NCI-H446 (cell line): ENCODE results near the gene CLCN2.
A peak's percentile ranks its signal among the peaks of the same experiment; 100 is the strongest.

Experiments
- DNase-seq, 2 experiments: peaks; one replicate each; lab custom pipeline; 2025; lab: John Stamatoyannopoulos, UW

The CLCN2 gene

DNA sequence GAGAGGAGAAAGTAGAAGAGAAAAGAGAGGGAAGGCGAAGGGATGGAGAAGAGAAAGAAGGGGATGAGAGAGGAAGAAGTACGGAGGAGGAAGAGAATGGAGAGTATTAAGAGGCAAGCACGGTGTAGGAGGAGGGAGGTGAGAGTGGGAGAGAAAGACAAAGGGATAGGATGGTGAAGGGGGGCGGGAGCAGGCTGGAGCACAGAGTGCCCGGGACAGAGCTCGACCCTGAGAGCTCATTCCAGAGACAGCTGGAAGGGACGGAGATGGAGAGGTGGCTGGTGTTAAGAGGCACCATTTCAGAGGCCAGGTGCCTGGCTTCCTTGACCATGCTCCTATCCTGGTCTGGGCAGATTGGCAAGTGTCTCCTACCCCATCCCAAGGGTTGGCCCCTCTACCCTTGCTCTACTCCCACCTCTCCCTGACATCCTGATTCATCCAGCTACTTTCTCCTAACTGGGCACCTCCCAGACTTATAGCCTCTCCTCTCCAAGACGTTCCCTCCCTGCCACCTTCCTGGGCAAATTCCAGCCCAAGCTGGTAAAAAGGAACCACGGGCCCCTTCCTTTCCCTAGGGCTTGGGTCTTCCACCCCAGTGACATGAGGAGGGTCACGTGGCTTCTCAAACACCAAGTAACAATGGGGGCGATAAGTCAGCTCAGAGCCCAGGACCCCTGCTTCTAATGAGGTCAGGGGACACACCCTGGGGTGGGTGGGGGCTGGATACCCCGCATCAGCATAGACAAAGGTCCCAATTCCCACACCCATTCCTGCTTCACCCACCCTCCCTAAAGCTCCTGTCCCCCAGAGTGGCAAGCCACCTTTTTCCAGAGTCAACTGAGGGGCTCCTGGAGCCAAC, 1.1 kb downstream of the CLCN2 start:
- DNase-seq = no peak

DNA sequence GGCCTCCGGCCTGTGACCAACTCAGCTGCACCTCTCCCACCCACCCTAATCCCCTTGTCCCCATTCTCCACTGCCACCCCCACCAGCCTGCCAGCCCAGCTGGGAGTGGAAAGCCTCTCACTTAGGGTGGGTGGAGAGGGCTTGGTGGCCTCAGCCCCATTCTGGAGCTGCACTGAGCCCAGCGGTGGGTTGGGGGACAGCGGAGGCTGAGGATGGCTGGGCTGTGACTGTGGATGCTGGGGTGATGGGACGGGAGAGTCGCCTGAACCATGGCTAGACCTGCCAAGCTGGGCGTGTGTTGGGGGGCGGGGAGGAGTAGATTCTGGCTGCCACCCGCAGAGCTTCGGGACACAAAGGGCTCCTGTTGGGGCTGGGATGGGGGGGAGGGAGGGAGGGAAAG, 1.8 kb downstream of the CLCN2 start:
- DNase-seq = no peak

DNA sequence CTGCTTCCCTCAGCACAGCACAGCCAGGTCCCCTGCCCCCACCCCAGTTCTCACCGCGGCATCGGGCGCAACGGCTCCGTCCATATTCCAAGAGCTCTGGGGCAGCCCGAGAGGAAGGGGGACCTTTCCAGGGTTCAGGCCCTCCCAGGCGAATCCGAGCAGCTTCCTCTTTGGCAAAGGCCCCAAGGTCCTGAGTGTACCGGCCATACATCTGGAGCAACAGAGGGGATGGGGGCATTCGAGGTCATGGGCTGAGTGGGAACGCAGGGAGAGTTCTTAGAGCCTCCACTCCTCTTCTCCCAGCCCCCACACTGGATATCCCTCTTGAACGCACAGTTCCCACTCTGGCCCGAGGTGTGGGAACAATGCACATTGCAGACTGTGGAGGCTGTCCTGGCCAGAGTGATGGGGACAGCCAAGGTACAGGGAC, 2.5 kb downstream of the CLCN2 start:
- DNase-seq = no peak

DNA sequence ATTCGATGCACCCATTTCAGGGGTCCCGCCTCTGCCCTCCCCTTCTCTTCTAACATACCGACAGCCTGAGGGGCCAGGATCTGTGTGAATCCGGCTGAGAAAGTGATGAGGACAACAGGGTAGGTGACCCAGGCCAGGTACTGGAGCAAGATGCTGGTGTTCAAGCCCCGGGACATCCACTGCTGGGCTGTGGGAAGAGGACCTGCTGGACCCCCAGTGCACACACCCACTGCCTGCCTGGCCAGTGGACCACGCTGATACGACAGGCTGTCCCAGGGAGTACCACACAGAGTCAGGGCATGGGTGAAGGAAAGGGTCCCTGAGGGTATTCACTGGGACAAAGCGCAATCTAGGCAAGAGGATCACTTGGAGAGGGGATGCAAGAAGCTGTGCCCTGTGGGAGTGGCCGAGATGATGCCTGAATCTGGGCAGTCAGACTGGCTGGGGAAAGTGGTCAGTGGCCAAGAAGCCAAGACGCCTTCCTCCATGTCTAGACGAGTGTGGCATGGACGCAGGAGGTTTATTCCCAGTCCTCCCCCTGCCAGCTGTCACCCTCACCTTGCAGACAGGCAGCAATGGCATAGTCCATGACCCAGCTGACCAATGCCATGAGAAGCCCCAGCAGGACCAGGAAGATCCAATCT, 3.2 kb downstream of the CLCN2 start:
- DNase-seq = no peak

DNA sequence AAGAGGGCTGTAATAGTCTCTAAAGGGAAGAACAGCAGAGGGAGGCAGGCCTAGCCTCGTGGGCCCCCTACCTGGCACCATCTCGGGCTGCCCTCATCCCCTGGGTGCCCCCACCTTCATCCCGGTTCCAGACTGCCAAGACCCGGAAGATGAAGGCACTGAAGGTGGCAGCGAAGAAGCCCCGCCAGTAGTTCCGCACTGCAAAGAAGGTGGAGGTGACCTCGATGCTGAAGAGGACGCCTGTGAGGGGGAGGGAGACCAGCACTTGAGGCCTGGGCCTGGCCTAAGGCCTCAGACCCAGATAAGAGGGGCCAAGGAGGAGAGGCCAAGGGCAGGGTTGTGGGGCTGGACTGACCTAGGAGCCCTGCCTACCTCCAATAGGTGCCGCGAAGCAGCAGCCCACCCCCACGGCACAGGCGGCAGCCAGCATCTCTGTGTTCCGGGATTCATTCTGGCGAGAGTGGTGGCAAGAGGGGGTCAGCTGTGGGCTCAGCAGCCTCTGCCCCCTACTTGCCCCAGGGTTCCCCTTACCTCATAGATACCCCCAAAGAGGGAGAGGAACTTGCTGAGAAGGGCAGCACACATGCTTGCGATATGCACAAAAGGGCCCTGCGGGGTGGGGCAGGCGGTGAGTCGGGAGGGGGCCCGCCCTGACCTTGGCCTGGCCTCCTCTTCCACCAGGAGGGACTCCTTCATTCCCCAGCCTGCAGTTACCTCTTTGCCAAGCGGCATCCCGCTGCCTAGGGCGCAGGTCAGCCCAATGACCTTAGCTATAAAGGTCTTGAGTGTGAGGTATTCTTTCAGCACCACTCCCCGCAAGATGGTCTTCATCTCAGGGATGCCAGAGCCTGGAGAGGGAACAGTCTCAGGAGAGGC, 3.9 kb downstream of the CLCN2 start:
- DNase-seq = no peak

DNA sequence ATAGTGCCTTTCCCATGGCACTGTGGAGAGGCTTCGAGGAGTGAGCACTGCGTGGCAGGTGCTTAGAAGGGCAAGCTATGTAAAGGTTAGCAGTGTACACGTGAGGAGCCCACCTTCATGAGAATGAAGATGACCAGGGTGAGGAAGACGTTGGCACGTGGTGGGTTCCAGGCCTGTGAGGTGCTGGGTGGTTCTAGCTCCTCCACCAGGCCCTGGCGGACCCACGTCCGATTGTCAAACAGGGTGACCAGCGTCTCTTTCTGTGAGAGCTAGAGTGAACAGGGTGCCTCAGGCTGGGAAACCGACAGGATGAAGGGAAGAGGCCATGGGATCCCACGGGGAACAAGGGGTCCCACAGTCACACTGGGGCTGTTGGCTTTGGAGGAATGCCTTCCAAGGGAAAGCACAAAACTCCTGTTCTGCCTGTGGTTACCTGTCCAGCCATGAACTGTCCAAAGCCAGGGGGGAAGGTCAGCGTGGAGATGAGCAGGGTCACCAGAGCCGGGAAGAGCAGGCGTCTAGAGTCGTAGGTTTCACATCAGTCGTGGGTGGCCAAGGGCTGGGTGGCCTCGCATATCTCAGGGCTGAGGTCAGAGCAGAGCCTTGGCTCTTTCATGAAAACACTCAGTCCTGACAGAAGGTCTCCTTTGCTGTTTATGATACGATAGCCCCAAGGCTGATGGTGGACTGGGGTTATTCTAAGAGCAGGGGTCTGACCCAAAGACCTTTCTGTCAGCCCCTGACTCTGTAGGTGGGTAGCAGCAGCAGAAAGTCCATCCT, 6.0 kb downstream of the CLCN2 start:
- no peak for DNase-seq

DNA sequence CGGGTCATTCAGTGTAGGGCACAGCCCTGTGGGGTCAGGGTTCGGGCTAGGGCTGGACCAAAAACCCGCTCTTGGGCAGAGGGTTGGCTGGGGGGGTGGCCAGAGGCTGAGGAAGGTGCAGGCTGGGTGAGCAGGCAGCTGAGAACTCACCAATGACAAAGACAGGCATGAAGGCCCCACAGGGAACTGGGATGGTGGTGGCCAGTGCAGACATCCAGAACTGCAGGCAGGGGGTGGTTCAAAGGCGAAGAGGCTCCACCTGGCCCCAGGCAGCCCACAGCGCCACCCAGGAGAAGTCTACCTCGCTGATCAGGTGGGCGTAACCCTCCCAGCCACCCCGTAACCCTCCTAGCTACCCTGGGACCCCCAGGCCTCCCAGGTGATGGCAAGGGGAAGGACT, 6.7 kb downstream of the CLCN2 start:
- DNase-seq = no peak

DNA sequence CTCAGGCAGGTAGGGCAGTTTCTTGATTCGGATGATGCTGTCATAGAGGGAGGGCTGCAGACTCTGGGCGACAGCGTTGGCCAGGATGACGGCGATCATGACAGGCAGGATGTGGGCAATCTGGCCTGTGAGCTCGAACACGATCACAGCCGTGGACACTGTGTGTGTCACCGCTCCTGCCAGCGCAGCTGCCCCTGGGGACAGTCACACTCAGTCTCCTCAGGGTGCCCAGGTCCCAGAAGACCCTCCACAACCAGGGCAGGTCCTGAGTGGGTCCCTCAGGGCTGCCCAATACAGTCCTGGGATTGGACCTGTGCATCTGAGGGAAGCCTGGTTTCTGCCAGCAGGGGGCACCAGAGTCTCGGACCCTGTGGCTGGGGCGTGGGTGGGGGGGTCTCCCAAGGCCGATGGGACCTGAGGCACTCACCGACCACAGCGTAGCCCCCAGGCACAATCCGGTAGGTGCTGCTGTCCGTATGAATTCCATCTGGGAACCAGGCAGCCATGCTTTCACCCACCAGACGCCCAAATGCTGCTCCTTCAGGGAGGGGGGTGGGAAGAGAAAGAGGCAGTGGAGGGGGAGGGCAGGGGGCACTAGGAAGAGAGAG, 7.2 kb downstream of the CLCN2 start:
- peak in 1 of 2 experiments; percentile 23 for DNase-seq

DNA sequence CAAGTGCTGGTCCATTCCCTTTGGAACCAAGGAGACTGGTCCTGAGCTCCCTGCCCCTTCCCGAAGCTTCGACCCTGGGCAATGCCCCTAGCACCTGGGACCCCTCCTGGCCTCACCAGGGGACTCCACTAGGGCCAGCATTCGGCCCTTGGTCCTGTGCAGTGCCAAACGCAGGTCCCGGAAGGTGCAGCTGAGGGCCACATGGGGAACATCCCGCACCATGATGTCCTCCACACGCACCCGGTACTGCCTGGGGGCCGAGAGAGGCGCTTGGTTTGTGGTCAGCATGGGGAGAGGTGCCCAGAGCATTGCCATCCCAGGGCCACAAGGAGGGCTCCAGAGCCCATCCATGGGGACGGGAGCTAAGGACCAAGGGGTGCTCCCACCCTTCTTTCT, 7.9 kb downstream of the CLCN2 start:
- no peak for DNase-seq

DNA sequence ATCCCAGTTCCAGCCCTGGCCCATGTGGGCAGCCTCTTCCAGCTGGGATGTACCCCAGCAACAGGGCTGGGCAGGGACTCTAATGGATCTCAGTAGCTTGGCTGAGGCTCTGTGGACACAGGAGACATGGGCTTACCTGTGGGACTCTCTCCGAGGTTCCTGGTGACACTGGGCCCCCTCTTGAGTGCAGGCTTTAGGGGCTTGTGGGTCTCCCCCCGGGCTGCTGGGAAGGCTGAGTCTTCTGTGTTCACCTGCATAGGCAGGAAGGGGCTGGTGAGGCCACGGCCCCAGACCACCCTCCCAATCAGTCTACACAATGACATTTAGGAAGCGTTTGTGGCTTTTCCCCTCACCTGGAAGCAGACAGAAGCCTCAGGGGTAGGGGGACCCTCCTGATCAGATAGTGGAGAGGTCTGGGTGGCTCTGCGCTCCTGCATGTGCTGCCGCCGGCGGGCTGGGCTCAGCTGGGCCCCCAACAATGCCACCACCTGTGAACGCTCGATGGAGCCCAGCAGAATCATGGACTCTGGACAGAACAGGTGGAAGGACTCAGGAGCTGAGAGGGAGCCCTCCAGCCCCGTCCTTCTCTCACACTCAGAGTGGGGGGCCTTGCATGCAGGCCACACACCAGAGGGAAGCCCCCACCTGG, 8.4 kb downstream of the CLCN2 start:
- no peak for DNase-seq

DNA sequence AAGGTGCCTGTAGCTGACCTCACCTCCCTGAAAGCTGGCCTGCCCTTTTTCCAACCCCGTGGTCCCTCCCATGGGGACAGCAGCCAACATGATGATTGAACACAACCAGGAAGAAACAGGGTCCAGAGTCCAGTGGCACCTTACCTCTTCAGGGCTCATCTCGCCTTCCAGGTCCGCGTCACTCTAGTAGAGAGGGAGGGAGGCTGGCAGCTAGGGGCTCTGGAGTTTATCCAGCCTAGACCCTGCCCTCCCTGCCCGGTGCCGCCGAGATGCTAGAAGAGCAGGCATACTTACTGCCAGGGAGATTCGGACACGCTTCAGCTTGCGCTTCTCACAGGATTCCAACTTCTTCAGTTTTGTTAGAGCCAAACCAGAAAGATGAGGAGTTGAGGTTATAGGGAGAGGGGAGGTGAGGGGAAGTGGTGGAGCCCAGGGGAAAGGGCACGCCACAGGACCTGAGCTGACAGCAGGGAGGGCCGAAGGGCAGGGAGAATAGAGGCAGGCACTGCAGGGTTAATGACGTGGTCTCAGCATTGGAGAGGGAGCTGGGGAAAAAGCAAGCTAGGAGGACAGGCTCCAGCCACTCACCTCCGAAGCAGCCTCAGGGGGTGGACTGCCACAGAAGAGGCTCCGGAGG, 9.1 kb downstream of the CLCN2 start:
- no peak for DNase-seq

DNA sequence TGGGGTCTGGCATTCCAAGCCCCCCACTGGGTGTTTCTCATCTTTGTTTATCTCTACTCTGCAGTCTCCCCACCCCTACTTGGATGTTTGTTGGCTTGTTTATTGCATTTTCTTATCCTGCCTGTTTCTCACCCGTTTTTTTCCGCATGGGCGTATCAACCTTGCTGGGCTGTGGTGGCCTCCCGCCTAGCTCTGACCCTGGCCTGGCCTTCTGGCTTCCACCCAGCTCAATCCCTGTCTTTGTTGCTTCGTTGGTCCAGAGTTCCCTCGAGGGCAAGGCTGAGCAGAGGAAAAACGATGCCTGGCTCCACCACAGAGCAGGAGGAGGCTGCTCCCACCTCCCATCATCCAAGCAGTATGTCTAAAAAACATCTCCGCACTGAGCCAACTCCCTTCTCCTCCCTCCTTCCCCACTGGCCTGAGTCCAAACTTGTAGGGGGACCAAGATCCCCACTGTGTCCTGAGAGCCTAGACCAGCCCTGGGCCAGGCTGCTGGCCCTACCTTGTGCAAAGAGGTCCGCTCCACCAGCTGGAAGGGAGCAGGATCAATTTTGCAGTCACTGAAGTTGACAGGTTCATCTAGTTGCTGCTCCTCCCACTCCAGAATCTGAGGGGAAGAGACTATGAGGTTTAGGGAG, 9.8 kb downstream of the CLCN2 start:
- DNase-seq = no peak

DNA sequence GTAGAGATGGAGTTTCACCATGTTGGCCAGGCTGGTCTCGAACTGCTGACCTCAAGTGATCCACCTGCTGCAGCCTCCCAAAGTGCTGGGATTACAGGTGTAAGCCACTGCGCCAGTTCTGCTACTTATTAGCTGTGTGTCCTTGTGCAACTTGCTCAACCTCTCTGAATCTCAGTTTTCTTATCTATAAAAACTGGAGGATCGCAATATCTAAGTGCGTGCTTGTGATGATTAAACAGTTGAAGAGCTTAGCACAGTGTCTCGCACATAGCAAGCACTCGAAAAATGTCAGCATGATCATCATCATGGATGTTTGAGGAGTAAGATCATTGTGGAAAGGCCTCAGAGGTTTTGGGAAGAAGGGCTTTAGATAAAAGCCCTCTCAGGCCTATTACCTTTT, 10.8 kb downstream of the CLCN2 start:
- no peak for DNase-seq

DNA sequence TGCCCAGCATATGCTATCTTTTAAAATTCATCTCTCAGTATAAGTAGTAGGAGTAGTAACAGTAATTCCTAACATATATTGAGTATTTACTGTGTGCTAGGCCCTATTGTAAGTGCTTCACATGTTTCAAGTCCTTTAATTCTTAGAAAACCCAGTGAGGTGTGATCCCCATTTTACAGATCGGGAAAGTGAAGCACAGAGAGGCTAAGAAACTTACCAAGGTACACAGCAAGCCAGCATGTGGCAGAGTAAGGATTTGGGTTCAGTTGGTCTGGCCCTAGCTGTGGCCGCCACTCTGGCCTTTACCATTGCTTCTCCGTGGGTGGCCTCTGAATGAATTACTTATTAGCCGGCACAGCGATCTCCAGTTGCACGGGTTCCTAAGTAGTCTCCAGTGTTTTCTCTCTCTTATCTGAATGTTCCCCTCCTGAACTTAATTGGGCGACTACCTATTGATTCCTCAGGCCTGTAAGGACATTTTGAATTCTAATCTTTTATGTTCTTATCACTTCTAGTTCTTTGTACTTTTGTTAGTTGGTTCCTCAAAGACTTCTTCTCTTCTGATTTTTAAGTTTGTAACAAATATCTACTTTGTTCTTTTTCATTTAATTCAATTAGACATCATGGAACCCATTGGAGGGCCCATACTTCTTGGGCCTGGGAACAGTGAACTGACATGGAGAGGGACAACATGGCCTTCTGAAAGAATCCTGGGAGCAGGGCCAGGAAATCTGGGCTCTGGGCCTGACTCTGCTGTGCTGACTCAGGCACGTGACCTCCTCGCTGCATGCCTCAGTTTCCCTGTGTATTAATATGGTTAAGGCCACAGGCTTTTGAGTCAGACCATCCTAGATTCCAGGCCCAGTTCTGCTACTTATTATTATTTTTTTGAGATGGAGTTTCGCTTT, 11.6 kb downstream of the CLCN2 start:
- no peak for DNase-seq

DNA sequence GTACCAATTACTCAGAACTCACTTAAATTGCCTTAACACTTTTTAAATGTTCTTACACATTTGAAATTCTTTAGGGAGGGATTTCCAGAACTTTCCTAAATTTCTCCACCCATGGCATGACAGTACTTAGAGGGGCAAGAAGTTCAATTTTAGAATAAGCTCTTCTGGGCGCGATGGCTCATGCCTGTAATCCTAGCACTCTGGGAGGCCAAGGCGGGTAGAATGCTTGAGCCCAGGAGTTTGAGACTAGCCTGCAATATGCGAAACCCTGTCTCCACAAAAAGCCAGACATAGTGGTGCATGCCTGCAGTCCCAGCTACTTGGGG, 13.4 kb downstream of the CLCN2 start:
- no peak for DNase-seq

DNA sequence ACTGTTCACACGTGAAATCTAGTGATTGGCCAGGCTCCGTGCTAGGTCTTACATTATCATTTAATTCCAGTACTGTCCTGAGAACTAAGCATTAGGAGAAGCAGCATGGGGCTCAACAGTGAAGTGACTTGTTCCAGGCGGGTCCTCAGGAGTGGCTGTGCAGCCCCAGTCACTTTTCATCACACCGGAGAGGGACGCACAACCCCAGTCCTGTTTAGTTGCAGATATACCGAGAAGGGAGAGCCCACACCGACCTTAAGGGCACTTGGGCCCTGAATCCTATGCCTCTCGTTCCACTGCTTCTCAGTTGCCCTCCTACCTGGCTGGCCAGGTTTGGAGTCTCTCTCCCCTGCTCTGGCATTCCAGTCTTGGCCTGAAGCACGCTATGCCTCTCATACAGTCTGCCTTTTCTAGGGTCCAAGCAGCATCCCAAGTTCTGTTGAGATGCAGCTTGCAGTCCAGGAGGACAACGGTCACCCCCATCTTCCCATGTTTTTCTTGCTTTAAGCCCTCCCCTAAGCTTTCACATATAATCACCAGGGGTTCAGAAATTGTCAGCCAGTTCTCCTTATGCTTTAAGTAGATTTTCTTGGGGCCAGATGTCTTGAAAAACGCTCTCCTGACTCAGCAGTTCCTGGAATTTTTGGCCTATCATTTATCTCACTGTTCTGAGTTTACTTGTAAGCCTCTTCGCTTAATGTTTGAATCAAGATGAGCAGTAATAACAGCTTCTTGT, 13.9 kb downstream of the CLCN2 start:
- DNase-seq = no peak

DNA sequence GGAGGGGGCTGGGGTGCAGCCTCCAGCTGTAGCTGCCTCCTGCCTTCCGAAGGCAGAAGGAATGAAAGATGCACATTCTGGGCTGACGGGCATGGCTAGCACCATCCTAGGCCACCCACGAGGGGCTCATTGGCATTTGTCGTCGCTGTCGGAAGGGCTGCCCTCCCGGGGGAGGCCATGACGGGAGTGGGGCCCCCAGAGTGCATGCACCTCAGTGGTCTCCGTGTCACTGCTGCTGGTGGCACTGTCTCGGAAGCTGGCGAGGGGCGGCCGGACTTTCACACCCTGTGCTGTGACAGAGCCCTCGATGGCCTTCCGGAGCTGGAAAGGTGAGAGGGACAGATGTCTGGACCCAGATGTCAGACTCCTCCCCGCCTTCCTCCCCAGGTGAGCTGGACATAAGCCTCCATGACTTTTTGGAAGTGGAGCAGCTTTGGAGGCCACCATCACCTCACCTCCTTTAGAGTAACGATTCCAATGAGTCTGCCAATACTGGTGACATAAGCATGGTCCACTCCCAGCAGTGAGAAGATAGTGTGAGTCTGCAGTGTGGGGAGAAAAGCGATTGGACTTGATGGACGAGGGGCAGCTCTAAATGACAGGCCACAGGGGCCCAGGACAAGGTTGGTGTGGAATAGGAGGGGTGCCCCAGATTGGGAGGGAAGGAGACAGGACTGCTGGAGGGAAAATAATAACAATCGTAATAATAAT, 14.8 kb downstream of the CLCN2 start:
- no peak for DNase-seq
